Natural killer cell (primary cell): ENCODE data around the gene PFKM. TPM values are rescaled to one million over a fixed set of nuclear protein-coding genes. Genes with fewer than 3 reads are reported as not detected.
A peak's percentile ranks its signal among the peaks of the same experiment; 100 is the strongest.
"Not testable (repeated sequence)": the region's sequence is repeated elsewhere in the genome, so short reads cannot be mapped to it uniquely, and the experiment has no call there.

Experiments used
- ATAC-seq, 3 donors: fragments of 150-1000 bp in 2 of 3; fragments of 200-7000 bp in 1 of 3; cut with Tn5 transposase; 1 replicate in 1 of 3; 2 replicates in 2 of 3; pipeline ENCODE4 v1.10.0; 2021; ENCODE audit warnings: mild to moderate bottlenecking in 2 of 3, moderate library complexity in 2 of 3
- DNase-seq, 2 donors: peaks; one replicate each; pipeline versions ENCODE4 v3.0.0 to v3.0.0-alpha.2; 2013 to 2021; ENCODE audit warnings: mixed read lengths in 1 of 2
- H3K27ac ChIP-seq: one replicate; pipeline ENCODE4 v1.5.1; 2013; ENCODE audit warnings: mild to moderate bottlenecking, low read length
- H3K27me3 ChIP-seq: one replicate; pipeline ENCODE4 v1.6.1; 2013; ENCODE audit warnings: low read length; ENCODE audit not compliant: control insufficient read depth, insufficient read depth
- H3K36me3 ChIP-seq: one replicate; pipeline ENCODE4 v1.6.1; 2013; ENCODE audit warnings: low read length; ENCODE audit not compliant: control insufficient read depth, insufficient read depth
- H3K4me1 ChIP-seq: one replicate; pipeline ENCODE4 v1.6.1; 2013; ENCODE audit warnings: low read length; ENCODE audit not compliant: control insufficient read depth, insufficient read depth
- H3K4me3 ChIP-seq: one replicate; pipeline ENCODE4 v1.5.1; 2013; ENCODE audit warnings: low read length
- H3K9me3 ChIP-seq: one replicate; pipeline ENCODE4 v1.6.1; 2013; ENCODE audit warnings: low read length; ENCODE audit not compliant: control insufficient read depth, insufficient read depth
- H3K27ac Mint-ChIP-seq, 2 donors: one replicate each; pipeline ENCODE4 v1.8.0; 2022; ENCODE audit warnings: mild to moderate bottlenecking in 2 of 2, mixed read lengths in 2 of 2, moderate library complexity in 1 of 2
- H3K27me3 Mint-ChIP-seq, 2 donors: one replicate each; pipeline ENCODE4 v1.8.0; 2022; ENCODE audit warnings: low read depth in 2 of 2, mixed read lengths in 2 of 2
- H3K36me3 Mint-ChIP-seq: one replicate; pipeline ENCODE4 v1.8.0; 2022; ENCODE audit warnings: mixed read lengths
- H3K4me1 Mint-ChIP-seq, 2 donors: one replicate each; pipeline ENCODE4 v1.8.0; 2022; ENCODE audit warnings: mixed read lengths in 2 of 2
- H3K4me3 Mint-ChIP-seq: one replicate; pipeline ENCODE4 v1.8.0; 2022; ENCODE audit warnings: mild to moderate bottlenecking, moderate library complexity, mixed read lengths
- H3K9me3 Mint-ChIP-seq, 2 donors: one replicate each; pipeline ENCODE4 v1.8.0; 2022; ENCODE audit warnings: mixed read lengths in 2 of 2
- WGBS: methylation state at CpG from one replicate; pipeline ENCODE4 v1.1.7; 2013; ENCODE audit warnings: missing lambda C conversion rate; ENCODE audit not compliant: insufficient coverage; 5-methylcytosine and 5-hydroxymethylcytosine counted together
- intact Hi-C: fragments of 100-400 bp; cut with micrococcal nuclease; formaldehyde crosslinking; loops from one replicate; pipeline ENCODE4 v1.14.2; 2022
- total RNA-seq, 4 donors: library from RNA; stranded (reverse); fragments of 120-200 nt in 1 of 4; gene quantifications; one replicate each; pipeline versions ENCODE4 v1.2.3 to v1.2.4, GENCODE V29; 2013 to 2022
- TF ChIP-seq, protein P1 (sequence below): fragments of 200-600 bp; IDR thresholded peaks from one replicate; pipeline ENCODE4 v1.8.0; 2022; ENCODE audit warnings: antibody characterized with exemption

The PFKM gene
- total RNA-seq, 3 donors from 2014 or later (not counting 1 experiment from before 2014, with no cell fraction given) = 6.2 to 13.5 (median 6.4) TPM

DNA sequence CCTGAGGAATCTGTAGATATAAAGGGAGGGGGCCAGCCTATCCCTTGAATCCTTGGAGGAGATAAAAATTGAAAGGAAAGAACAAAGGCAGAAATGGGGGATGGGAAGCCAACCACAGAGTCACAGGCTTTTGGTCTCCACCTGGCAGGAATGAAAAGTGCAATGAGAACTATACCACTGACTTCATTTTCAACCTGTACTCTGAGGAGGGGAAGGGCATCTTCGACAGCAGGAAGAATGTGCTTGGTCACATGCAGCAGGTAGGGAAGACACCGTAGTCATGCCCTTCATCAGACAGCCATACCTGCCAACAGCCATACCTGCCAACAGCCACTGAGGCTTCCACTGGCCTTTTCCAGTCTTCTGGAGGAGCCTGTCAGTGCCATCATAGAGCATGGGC is 24.7 kb downstream of the PFKM start:
- intact Hi-C loops = no loop called here
- H3K27ac ChIP-seq = no peak overlapping the region
- H3K27me3 Mint-ChIP-seq = no peaks in the 10 kb centered on the region
- ATAC-seq (no peak), DNase-seq (no peak)
- H3K27ac Mint-ChIP-seq = no peak overlapping the region
- no peaks in the 10 kb centered on the region for H3K4me1 ChIP-seq
- H3K36me3 ChIP-seq = peaks cover 54% of the 10 kb centered on the region
- TF ChIP-seq, protein P1, sequence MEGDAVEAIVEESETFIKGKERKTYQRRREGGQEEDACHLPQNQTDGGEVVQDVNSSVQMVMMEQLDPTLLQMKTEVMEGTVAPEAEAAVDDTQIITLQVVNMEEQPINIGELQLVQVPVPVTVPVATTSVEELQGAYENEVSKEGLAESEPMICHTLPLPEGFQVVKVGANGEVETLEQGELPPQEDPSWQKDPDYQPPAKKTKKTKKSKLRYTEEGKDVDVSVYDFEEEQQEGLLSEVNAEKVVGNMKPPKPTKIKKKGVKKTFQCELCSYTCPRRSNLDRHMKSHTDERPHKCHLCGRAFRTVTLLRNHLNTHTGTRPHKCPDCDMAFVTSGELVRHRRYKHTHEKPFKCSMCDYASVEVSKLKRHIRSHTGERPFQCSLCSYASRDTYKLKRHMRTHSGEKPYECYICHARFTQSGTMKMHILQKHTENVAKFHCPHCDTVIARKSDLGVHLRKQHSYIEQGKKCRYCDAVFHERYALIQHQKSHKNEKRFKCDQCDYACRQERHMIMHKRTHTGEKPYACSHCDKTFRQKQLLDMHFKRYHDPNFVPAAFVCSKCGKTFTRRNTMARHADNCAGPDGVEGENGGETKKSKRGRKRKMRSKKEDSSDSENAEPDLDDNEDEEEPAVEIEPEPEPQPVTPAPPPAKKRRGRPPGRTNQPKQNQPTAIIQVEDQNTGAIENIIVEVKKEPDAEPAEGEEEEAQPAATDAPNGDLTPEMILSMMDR = no peak
- H3K4me1 Mint-ChIP-seq = peaks cover 7 to 11% of the 10 kb centered on the region in 2 donors
- H3K36me3 Mint-ChIP-seq = peaks cover 19% of the 10 kb centered on the region
- H3K4me3 ChIP-seq = no peak overlapping the region
- WGBS = 100% methylated on average over 2 of the region's 2 CpGs
- no peak overlapping the region for H3K4me3 Mint-ChIP-seq
- no peaks in the 10 kb centered on the region for H3K9me3 Mint-ChIP-seq
- no peaks in the 10 kb centered on the region for H3K9me3 ChIP-seq
- H3K27me3 ChIP-seq = no peaks in the 10 kb centered on the region

DNA sequence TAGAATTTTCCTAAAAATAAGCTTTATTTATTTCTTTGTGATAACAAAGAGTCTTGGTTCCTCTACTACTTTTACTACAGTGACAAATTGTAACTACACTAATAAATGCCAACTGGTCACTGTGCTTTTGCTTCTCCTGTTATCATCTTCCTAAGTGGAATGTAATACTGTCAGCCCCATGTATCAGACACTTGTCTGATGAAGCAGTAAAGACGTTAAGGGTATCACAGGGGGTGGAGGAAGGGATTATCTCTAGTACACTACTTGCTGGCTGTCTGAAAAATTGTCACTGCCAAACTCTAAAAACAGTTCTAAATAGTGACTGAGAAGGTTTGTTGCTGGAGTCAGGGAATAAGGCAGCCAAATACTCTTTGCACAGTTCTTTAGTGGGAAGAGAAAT is 26.8 kb downstream of the PFKM start:
- Mint-ChIP-seq H3K27me3 (no peaks in the 10 kb centered on the region), H3K27ac (peak overlapping the region in 1 of 2 donors; percentile 2), H3K4me1 (peaks cover 7 to 11% of the 10 kb centered on the region in 2 donors), H3K36me3 (peaks cover 31% of the 10 kb centered on the region), H3K9me3 (no peaks in the 10 kb centered on the region), H3K4me3 (no peak overlapping the region)
- Histone ChIP-seq H3K27me3 (no peaks in the 10 kb centered on the region), H3K4me3 (no peak overlapping the region), H3K4me1 (no peaks in the 10 kb centered on the region), H3K36me3 (peaks cover 75% of the 10 kb centered on the region), H3K27ac (no peak overlapping the region), H3K9me3 (no peaks in the 10 kb centered on the region)
- ATAC-seq = no peak
- 89% methylated on average over 1 of the region's 1 CpG for WGBS
- TF ChIP-seq, protein P1 = no peak
- intact Hi-C loops = no loop called here
- no peak for DNase-seq

DNA sequence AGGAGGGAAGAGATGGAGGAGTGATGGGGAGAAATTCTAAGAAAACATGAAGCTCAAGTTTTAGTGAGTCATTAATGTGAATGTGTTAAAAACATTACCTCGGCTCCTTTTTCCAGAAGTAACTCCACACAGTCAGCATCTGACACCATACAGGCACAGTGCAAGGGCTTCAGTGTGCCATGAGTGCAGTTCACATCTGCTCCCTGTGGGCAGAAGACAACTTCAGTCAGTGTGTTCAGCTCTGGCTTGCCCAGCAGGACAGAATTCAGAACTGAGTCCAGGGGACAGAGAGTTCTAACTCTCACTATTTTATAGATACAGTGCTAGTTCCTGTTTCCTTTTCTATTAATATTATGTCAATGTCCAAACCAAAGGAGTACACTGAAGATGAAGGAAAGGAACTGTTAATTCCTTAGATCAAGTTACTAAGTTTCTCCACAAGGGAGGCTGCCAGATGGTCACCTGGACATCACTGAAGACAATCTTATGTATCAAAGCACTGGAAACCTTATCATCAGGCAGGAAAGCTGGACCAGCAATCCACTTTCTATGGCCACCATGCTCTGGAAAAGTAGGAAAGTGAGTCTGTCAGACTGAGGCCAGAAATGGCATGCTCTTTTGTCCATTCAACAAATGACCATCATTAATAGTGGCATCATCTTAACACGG is 32.1 kb downstream of the PFKM start:
- Mint-ChIP-seq H3K36me3 (peaks cover 34% of the 10 kb centered on the region), H3K4me3 (no peak overlapping the region), H3K9me3 (no peaks in the 10 kb centered on the region), H3K27me3 (no peaks in the 10 kb centered on the region), H3K27ac (peak overlapping the region in 1 of 2 donors; percentile 69), H3K4me1 (peaks cover 20 to 25% of the 10 kb centered on the region in 2 donors)
- no peak overlapping the region for H3K4me3 ChIP-seq
- ATAC-seq (no peak), DNase-seq (no peak)
- H3K27ac ChIP-seq = no peak overlapping the region
- H3K36me3 ChIP-seq = peaks cover 59% of the 10 kb centered on the region
- TF ChIP-seq, protein P1 = no peak
- H3K9me3 ChIP-seq = no peaks in the 10 kb centered on the region
- intact Hi-C loops = no loop called here
- WGBS = 95% methylated on average over 2 of the region's 2 CpGs
- H3K27me3 ChIP-seq = no peaks in the 10 kb centered on the region
- peaks cover under 1% of the 10 kb centered on the region for H3K4me1 ChIP-seq

DNA sequence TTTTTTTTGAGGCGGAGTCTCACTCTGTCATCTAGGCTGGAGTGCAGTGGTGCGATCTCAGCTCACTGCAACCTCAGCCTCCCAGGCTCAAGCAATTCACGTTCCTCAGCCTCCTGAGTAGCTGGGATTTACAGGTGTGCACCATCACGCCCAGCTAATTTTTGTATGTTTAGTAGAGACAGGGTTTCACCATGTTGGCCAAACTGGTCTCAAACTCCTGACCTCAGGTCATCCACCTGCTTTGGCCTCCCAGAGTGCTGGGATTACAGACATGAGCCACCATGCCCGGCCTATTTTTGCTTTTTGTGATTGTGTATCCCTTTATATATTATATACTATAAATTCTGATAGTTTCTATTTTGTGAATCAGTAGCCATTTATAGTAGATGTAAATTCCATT is 36.6 kb downstream of the PFKM start:
- WGBS = 98% methylated on average over 4 of the region's 5 CpGs
- Mint-ChIP-seq H3K4me1 (peaks cover 31 to 36% of the 10 kb centered on the region in 2 donors), H3K36me3 (peaks cover 11% of the 10 kb centered on the region), H3K27ac (peak overlapping the region; percentile 95 to 98), H3K4me3 (peak overlapping the region; percentile 96)
- intact Hi-C loops, ATAC-seq, H3K9me3 ChIP-seq, DNase-seq, H3K27me3 ChIP-seq, H3K9me3 Mint-ChIP-seq, H3K27ac ChIP-seq, H3K4me3 ChIP-seq, H3K27me3 Mint-ChIP-seq: not testable (repeated sequence)
- Histone ChIP-seq H3K36me3 (peaks cover 20% of the 10 kb centered on the region), H3K4me1 (peaks cover 15% of the 10 kb centered on the region)
